Skin epidermis (tissue), 12 donors: ENCODE data around the gene GMDS.

Experiments
- H3K27ac ChIP-seq, 21 experiments: fragments of 200-600 bp; sonication (generic) in 11 of 21; one replicate each; pipeline ENCODE4 v1.5.0; 2020; ENCODE audit warnings: mild to moderate bottlenecking in 3 of 21, inconsistent platforms in 2 of 21, moderate library complexity in 2 of 21
- H3K4me3 ChIP-seq, 7 experiments: fragments of 200-600 bp; sonication (generic) in 2 of 7; one replicate each; pipeline ENCODE4 v1.5.0; 2020; ENCODE audit warnings: inconsistent platforms in 2 of 7, mild to moderate bottlenecking in 2 of 7, moderate library complexity in 1 of 7

Gene GMDS

DNA sequence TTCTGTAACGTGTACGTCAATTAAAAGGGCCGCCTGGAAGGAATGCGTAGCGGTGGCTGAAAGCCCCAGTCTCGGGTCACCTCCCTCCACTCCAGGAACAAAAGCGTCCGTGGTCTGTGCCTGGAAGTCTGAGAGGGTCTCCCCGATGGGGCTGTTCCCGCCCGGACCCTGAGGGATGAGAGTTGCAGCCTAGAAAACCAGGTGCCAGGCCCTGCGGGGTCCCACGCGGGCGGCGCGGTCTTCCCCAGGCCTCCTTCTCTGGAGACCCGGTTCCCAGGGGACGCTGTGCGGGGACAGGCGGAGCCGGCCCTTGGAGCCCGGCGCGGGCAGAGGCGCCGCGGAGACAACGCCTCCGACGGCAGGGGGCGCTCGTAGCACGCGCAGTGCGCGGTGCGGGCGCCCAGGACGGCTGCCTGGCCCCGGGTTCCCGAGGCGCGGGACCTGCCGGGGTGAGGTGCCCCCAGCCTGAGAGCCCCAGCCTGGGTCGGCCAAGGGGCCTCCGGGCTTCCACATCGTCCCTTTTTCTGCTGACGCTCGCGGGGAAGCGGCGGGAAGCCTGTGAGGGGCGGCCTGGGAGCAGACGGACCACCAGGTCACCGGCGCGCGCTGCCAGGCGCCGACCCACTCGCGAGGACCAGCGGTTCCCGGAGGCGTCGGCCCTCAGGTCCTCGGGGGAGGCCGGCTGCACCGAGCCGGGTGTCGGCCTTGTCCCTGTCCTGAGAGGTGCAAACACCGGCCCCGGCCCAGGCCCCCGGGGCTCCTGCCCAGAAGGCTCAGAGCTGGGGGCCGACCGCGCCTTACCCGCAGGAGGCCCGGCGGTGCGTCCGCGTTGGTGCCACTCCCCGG, 641.0 kb downstream of the GMDS start:
- Histone ChIP-seq H3K27ac (peak overlapping the region in 12 of 21 experiments; percentile 8 to 74 (median 52)), H3K4me3 (peak overlapping the region; percentile 19 to 50 (median 33))

DNA sequence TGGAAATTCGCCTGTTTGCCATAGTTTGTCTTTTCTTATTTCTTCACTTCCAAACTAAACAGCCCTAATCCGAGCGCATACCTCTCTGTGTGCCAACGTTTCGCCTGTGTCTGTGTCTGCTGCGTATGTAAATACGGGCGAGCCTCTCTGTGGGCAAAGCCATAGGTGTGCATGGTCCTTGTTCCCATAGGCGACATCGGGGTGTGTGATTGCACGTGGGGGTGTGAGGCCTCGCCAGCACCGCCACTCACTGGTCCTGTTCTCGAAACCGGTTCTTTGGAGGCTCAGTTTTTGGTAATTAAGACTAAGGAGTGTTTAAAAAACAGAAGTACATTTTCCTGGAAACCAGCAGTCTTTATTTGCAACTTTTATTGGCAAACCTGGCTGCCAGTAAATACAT, 641.7 kb downstream of the GMDS start:
- Histone ChIP-seq H3K27ac (peak overlapping the region in 5 of 21 experiments; percentile 39 to 74 (median 67)), H3K4me3 (peak overlapping the region in 2 of 7 experiments; percentile 39 to 50)

DNA sequence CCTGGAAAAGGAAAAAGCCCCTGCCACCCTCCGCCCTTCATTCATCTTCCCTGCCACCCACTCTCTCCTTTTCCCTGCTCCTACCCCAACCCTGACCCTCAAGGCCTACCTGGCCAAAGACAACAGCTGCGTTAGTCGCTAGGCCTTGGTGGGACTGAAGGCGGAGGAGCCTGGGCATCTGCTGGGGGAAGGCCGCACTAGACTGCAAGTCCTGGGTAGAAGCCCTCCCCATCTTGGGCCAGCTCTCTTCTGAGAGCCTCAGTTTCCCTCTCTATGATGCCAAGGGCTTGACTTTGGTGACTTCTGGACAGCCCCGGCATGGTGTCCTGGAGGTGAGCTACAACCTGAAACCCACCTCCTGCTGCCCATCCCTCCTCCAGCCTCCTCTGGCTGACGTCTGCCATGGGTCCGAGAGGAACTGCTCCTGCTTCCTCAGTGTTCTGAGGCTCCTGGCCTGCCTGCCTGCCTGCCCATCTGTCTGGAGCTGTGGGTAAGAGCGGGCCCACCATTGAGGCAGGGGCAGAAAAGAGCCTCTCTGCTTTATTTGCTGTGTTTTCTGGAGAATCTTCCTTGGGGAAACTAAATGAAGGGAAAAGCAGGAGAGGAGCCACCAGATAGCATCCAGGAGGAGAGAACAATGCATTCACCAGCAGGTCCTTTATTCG, 643.2 kb downstream of the GMDS start:
- Histone ChIP-seq H3K27ac (no peak overlapping the region), H3K4me3 (no peak overlapping the region)

DNA sequence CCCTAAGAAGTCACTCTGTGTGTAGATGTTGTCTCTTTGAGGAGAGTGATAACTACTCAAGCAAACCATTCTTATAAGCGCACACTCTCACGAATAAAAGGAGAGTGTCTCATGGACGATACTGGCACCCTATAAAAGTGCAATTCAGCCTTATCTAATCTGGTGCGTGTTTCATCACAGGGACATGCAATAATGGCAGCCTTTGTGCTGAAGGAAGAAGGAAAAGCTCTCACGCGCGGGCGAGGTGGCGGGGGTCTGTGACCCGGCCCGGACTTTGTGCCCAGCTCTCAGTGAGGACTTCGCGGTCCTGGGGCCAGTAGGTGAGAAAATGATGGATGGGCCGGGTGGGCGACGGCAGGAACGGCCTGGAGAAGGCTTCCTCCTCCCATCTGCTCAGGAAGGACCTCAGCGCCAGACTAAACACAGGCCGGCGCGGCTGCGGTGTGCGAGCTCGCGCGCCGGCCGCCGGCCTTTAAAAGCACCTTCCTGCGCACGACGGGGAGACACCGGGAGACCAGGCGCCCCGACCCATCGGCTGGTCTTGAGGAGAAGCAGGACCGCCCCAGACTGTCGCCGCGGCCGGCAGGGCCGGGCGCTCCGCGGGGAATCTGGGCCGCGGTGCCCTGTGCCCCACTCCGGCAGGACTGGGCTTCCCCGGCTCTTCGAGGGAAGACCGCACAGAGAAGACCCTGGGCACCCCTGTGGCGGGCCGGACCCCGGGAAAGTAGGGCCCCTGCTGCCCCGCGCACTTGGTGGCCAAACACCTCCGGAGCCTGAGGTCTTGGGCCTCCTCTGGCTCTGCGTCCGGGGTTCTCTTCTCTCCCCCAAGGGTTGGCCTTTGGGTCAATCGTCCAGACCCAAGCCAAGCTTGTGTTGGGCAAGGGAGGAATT, 644.0 kb downstream of the GMDS start:
- H3K27ac ChIP-seq, result no peak overlapping the region
- H3K4me3 ChIP-seq, result no peak overlapping the region

DNA sequence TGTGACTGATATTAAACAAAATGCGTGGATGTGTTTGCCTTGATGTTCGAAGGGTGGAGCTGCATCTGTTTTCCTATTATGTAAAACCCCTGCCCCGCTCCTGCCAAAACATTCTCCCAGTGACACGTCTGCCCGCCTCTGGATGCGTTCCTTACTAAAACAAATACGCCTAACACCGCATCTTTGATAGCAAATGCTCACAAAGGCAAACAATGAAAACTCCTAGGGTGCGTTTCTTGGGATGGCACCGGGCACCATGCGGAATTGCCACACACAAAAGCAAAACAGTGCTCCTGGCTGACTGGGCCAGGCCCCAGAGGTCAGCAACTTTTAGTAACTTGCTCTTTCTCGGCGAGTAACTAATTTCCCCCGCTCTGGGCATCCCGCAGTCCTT, 644.6 kb downstream of the GMDS start:
- Histone ChIP-seq H3K4me3 (no peak overlapping the region), H3K27ac (no peak overlapping the region)

DNA sequence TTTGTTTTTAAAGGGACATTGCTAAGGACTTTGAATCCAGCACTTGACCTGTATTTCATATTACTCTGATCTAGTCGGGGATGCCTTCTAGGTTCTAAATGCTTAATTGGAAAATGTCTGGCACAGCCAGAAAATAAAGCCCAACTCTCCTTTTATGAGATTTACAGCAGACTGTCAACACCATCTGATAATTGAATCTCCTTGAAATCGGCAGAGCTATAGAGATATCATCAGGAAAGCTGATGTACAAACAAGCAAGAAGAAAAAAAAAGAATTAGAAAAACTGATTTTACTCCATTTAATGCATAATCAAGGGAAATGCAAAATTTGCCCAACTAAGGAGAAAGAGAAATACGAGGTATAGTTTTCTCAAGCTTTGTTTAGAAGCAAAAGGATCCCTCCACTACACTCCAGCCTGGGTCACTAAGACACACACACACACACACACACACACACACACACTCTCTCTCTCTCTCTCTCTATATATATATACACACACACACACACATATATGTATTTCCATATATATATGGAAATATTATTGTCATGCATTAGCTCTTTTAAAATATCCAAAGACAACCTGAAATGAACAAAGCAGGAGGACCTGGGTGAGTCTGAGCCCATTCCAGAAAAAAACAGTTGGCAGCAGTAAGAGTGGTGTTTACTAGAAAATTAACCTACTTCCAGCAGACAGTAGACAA, 645.2 kb downstream of the GMDS start:
- no peak overlapping the region for H3K4me3 ChIP-seq
- H3K27ac ChIP-seq, result no peak overlapping the region

DNA sequence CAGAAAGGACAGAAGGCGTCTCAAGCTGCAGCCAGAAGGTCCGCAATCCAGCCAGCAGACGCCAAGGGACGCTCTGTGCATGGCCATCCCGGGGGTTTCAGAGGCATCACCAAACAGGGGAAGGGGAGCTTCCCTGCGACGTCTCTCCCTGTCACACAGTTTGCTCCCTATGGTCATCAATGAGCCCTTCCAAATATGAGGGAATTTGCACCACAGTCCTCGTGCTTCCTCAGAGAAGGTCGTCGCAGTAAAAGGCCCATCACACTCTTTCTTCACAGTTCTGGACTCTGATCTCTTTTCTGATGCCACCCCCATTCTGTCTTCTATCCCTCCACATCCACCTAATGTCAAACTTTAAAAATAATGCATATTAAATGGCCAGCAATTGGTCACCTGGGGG, 645.9 kb downstream of the GMDS start:
- Histone ChIP-seq H3K4me3 (no peak overlapping the region), H3K27ac (no peak overlapping the region)

DNA sequence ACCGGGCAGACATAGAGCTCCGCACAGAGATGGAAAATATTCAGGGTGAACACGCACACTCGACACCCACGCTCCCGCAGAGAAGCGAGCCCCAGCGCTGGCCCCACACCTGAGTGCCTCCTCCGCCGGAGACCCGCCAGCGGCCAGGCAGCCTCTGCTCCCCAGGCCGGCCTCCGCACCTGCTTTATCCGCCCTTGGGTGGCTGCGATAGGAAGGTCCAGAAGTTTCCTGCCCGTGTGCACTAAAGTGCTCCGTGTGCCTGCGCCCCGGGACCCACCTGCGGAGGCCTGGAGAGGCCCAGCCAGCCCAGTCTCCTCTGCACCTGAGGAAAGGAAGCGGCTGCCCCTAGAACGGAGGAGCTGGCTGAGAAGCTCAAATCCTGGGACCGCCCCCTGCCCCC, 646.5 kb downstream of the GMDS start:
- Histone ChIP-seq H3K4me3 (no peak overlapping the region), H3K27ac (no peak overlapping the region)

DNA sequence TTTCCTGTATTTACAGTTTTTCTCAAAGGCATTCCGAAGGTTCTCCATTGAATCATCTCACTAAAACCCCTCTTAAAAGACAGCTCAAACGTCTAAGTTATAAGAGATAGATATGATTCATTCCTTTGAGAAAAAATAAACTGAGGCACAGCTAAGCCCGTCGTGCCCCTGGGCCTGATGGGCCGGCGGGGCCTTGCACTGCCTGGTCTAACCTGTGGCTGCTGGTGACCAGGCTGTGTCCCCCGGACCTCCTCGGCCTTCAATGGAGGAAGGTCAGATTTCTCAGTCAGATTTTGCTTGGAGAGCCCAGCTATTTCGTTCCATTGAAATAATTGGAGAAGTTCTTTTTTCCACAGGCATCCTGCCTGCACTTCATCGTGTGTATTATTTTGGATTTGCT, 647.0 kb downstream of the GMDS start:
- no peak overlapping the region for H3K4me3 ChIP-seq
- H3K27ac ChIP-seq, result no peak overlapping the region

DNA sequence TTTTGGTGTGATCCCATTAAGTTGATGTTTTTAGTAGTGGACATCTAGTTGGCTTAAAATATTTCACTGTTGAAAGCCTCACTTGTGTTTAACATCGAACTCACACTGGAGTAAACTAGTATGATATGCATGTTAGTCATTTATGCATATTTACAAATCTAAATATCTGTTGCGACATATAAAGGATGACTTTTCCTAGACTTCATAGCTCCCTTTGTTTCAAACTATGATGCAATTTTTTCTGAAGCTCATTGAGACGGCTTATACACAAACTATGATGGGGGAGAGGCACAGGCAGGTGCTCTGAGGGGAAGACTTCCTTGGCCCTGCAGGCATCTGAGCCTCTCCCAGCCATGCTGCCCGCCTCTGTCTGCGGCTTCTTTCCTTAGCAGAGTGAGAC, 647.5 kb downstream of the GMDS start:
- H3K4me3 ChIP-seq, result no peak overlapping the region
- H3K27ac ChIP-seq, result no peak overlapping the region

DNA sequence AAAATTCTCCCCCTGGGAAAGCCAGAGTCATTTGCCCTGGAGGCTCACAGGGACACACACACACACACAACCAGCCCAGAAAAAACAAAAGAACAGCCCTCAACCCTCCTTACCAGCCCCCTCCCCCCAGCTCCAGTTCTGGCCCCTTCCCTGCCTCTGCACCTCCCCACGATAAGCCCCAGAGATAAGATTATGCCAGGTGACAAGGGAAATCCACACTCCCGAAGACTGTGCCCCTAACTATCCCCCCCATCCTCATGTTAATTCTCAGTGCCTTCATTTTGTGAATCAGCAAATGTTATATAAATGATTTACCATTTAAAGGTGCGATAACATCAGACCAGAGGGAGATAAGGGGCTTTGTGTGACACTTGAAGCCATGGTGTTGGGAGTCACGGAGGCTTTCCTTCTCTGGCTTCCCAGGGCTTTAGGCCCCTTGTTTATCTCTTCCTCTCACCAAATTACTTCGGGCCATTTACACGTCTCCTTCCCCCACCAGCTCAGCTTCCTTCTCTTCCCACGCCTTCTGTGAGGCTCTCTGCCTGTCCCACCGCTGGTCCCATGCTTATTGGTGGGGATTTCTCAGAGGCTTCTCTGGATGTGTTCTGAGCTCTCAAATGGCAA, 648.2 kb downstream of the GMDS start:
- Histone ChIP-seq H3K27ac (peak overlapping the region in 2 of 21 experiments; percentile 7 to 14), H3K4me3 (no peak overlapping the region)

DNA sequence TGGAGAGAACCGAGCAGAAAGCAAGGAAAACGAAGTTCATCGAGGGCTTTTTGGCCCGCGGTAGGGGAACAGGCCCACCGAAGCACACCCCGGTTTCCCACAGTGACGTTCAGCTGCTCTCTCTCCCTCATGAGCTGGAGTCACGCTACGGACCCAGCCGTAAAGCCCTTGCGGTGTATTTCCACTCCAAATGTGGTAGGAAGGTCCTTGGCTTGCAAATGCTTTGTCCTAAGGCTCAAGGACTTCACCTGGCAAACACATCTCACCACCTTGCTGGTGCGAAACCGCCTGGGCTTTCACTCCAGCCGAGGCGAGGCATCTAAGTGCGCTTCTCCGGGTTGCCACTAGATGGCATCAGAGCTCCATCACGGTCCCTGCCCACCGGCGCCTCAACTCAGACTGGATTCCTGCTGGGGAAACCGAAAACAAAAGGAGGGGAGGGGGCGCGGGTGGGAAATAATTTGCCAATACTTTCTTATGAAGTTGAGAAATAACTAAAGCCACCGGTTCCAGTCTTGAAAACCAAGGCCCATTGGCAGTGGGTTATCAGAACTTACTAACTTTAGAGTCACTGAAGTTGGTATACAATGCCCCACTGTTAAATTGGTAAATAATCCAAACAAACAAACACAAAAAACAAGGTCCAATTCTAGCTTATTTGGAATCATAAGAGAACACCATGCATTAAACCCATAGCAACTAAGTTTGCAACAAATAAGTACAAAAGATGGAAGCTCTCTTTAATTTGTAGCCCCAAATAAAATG, 649.1 kb downstream of the GMDS start:
- H3K27ac ChIP-seq, result no peak overlapping the region
- H3K4me3 ChIP-seq, result no peak overlapping the region

DNA sequence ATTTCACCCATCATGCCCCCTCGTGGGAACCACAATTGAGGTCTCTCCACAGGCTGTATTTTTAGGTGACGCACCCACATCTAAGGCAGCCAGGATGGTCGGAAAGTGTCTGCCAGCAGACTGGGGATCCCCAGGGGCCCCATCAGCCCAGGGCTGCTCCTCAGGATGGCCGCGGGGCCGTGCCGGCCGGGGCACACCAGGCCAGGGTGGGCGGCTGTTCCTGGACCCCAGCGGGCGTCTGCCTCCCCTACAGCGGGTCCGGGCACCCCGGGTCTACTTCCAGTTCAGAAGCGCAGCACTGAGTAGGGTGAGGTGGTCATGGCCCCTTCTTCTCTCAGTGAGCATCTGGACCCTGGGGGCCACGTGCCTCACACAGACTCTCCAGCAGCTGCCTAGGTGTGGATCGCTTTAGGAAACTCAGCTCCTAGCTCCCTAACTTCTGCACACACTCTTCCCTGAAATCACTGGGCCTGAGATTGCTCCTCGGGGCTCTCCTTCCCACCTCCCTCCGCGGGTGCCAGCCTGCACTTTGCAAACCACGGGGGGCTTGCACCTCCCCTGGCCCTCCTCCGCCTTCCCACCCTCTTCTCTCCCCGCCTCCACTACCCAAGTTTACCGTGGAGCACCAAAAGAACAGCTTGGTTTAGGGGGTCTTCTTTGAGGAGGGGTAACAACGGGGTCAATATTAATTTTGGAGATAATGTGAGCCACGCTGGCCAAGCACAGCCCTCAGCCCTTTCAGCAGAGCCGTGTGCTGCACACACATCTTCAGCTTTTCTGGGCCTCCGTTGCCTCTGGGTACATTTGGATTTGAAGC, 649.9 kb downstream of the GMDS start:
- Histone ChIP-seq H3K27ac (no peak overlapping the region), H3K4me3 (no peak overlapping the region)

DNA sequence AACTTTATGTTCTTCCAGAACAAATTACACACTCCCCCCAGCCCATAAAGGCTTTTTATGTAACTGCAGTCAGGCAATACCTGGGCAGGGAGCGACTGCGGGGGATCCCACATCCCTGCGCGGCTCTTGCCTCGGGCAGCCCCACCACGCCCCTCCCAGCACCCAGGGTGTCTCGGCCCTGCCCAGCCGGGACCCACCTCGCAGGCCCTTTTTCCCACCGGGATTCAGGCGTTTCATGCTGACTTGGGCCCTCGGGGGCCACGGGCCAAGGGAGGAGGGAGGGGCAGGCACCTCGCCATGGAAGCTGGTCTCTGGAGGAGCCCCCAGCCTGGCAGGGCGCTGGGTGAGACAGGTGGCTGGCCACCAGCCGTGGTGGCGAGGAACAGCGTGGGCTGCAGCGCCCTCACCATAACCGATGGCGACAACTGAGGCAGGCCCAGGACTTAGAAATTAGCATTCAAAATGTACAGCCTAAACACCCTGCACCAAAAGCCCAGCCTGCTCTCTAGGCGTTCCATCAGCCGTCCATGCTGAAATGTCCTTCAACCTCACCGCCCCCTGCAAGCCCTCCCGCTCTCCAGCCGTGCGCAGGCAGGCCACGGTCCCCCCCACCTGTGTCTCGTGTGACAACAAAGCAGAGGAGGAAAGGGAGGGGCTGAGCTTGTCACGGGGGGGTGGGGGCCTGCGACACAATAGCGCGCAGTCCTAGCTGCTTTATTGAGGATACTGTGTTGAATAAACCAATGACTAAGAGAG, 650.8 kb downstream of the GMDS start:
- Histone ChIP-seq H3K27ac (peak overlapping the region in 4 of 21 experiments; percentile 5 to 53 (median 19)), H3K4me3 (no peak overlapping the region)

DNA sequence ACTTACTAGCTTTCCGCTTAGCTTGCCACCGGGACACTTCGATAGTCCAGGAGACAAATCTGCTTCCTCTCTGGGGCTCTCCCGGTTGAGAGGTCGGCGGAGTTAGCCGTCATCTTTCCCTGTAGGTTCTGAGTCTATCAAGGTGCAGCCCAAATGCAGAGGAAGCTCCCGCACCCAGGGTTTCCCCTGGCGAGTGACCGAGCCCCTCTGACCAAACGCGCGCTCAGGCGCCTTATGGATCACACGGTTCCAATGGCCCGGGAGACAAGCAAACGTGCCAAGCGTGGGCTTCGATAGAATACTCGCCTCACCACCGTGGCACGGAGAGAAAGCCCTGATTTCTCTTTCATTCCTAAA, 651.5 kb downstream of the GMDS start:
- H3K4me3 ChIP-seq, result no peak overlapping the region
- H3K27ac ChIP-seq, result peak overlapping the region in 4 of 21 experiments; percentile 5 to 53 (median 26)

DNA sequence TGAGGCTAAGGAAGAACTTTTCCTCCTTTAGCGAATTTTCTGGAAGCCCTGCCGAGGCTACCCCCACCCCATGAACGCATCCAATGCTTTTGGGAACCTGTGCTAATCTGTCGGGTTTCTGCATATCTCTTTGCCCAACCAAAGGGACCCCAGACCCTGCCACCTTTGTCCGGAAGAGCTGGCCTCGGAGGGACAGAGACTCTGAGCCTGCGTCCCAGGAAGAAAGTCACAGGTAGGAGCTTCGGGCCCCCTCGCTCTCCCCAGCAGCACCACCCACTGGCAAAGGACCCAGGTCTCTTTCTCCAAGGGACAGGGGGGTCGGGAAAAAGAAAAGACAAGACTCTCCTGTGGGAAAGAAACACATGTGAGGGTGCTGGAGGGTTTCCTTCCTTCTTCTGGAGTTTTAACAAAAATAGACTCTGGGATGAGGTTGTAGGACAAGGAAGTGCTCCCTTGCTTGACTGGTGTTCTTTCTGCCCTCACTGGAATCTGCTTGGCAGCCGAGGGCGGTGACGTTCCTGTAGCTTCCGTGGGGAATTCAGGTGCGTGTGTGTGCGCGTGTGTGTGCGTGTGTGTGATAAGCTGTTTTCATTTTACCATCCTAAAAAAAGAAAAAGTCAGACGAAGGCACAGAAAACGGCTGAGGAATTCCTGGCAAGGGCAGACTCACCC, 652.0 kb downstream of the GMDS start:
- Histone ChIP-seq H3K27ac (peak overlapping the region in 3 of 21 experiments; percentile 38 to 64 (median 53)), H3K4me3 (no peak overlapping the region)
